B cell (primary cell): Measurements from ENCODE around the gene ABLIM1. TPM values are rescaled to one million over a fixed set of nuclear protein-coding genes. Genes with fewer than 3 reads are reported as not detected.

Experiments
- ATAC-seq: fragments of 200-7000 bp; cut with Tn5 transposase; one replicate; pipeline ENCODE4 v1.10.0; 2021; ENCODE audit warnings: low read depth, mild to moderate bottlenecking, moderate number of reproducible peaks, moderate library complexity
- CTCF ChIA-PET: fragments of 350-600 bp; sonication (Branson Sonifier 250); formaldehyde crosslinking; loops from one replicate; lab custom pipeline; 2021; ENCODE audit warnings: antibody characterized with exemption, inconsistent platforms; lab: Charles Lee
- POLR2A ChIA-PET: fragments of 350-600 bp; sonication (Branson Sonifier 250); formaldehyde crosslinking; loops from one replicate; lab custom pipeline; 2021; ENCODE audit warnings: antibody characterized with exemption; lab: Charles Lee
- DNase-seq: peaks from one replicate; pipeline ENCODE4 v3.0.0; 2013
- H2AFZ ChIP-seq: 2 replicates; pipeline ENCODE4 v1.6.1; 2012; ENCODE audit warnings: mild to moderate bottlenecking, low read depth, low read length; ENCODE audit not compliant: insufficient read depth, poor library complexity, severe bottlenecking
- H3K27ac ChIP-seq, 2 donors: 1 replicate in 1 of 2; 2 replicates in 1 of 2; pipeline ENCODE4 v1.5.1; 2012 to 2013; ENCODE audit warnings: low read length in 2 of 2, mild to moderate bottlenecking in 2 of 2, moderate library complexity in 1 of 2
- H3K27me3 ChIP-seq, 4 experiments: fragments of 200-600 bp in 1 of 4; sonication (generic) in 1 of 4; replicated peaks in 1 of 4; 1 replicate in 2 of 4; 2 replicates in 2 of 4; pipeline versions ENCODE4 v1.6.1 to v1.7.0; 2013 to 2016; ENCODE audit warnings: low read length in 3 of 4, mild to moderate bottlenecking in 2 of 4, mixed read lengths in 1 of 4, moderate library complexity in 1 of 4; ENCODE audit not compliant: insufficient read depth in 4 of 4, control insufficient read depth in 3 of 4; ENCODE audit errors: control extremely low read depth in 1 of 4
- H3K36me3 ChIP-seq, 2 experiments: replicated peaks in 1 of 2; 1 replicate in 1 of 2; 2 replicates in 1 of 2; pipeline versions ENCODE4 v1.6.1 to v1.7.1; 2013; ENCODE audit warnings: low read length in 1 of 2; ENCODE audit not compliant: insufficient read depth in 2 of 2, control insufficient read depth in 1 of 2; ENCODE audit errors: control extremely low read depth in 1 of 2, extremely low read depth in 1 of 2
- H3K4me1 ChIP-seq, 2 donors: fragments of 200-600 bp in 1 of 2; sonication (generic) in 1 of 2; 1 replicate in 1 of 2; 2 replicates in 1 of 2; pipeline versions ENCODE4 v1.5.1 to v1.6.1; 2013 to 2017; ENCODE audit warnings: low read length in 2 of 2; ENCODE audit not compliant: control insufficient read depth in 2 of 2, insufficient read depth in 2 of 2
- H3K4me2 ChIP-seq: replicated peaks from 2 replicates; pipeline ENCODE3; 2012; ENCODE audit warnings: mild to moderate bottlenecking, low read depth, low read length; ENCODE audit not compliant: poor library complexity, severe bottlenecking
- H3K4me3 ChIP-seq, 5 experiments: fragments of 200-600 bp in 1 of 5; sonication (generic) in 1 of 5; 1 replicate in 3 of 5; 2 replicates in 2 of 5; pipeline versions ENCODE4 v1.5.1 to v1.7.0; 2011 to 2016; ENCODE audit warnings: low read length in 4 of 5, mild to moderate bottlenecking in 4 of 5, low read depth in 2 of 5, control low read depth in 1 of 5, moderate library complexity in 1 of 5; ENCODE audit not compliant: insufficient read depth in 1 of 5; ENCODE audit errors: control extremely low read depth in 1 of 5, extremely low read depth in 1 of 5
- H3K79me2 ChIP-seq: fragments of 200-600 bp; sonication (generic); one replicate; pipeline ENCODE4 v1.6.0; 2016; ENCODE audit warnings: low read length; ENCODE audit not compliant: control insufficient read depth, insufficient read depth
- H3K9ac ChIP-seq: fragments of 200-600 bp; sonication (generic); 2 replicates; pipeline ENCODE4 v1.6.1; 2017; ENCODE audit warnings: mild to moderate bottlenecking, low read length, moderate library complexity
- H3K9me3 ChIP-seq, 3 donors: one replicate each; pipeline versions ENCODE4 v1.6.1 to v1.7.1; 2013; ENCODE audit warnings: low read length in 2 of 3; ENCODE audit not compliant: control insufficient read depth in 2 of 3, insufficient read depth in 1 of 3; ENCODE audit errors: control extremely low read depth in 1 of 3
- H4K20me1 ChIP-seq: 2 replicates; pipeline ENCODE4 v1.6.0; 2012; ENCODE audit warnings: mild to moderate bottlenecking, low read length; ENCODE audit not compliant: insufficient read depth, control insufficient read depth, poor library complexity, severe bottlenecking
- H3K27ac Mint-ChIP-seq: one replicate; pipeline ENCODE4 v1.8.0; 2021; ENCODE audit warnings: mixed read lengths
- H3K27me3 Mint-ChIP-seq: one replicate; pipeline ENCODE4 v1.8.0; 2021; ENCODE audit warnings: mixed read lengths
- H3K4me1 Mint-ChIP-seq: one replicate; pipeline ENCODE4 v1.8.0; 2021; ENCODE audit warnings: mixed read lengths
- H3K4me3 Mint-ChIP-seq: one replicate; pipeline ENCODE4 v1.8.0; 2021; ENCODE audit warnings: mixed read lengths
- H3K9me3 Mint-ChIP-seq: one replicate; pipeline ENCODE4 v1.8.0; 2022; ENCODE audit warnings: mixed read lengths; ENCODE audit not compliant: insufficient read depth
- EZH2 ChIP-seq: IDR thresholded peaks from 2 replicates; pipeline ENCODE4 v1.6.1; 2012; ENCODE audit warnings: borderline replicate concordance, low read depth, mild to moderate bottlenecking, moderate library complexity, low read length; ENCODE audit not compliant: insufficient read depth, poor library complexity, severe bottlenecking
- WGBS: methylation state at CpG from one replicate; pipeline ENCODE4 v1.1.5; 2013; ENCODE audit warnings: missing lambda C conversion rate; ENCODE audit not compliant: insufficient coverage; 5-methylcytosine and 5-hydroxymethylcytosine counted together
- intact Hi-C: fragments of 100-400 bp; cut with micrococcal nuclease; formaldehyde crosslinking; loops from one replicate; pipeline ENCODE4 v1.10.0; 2022
- polyA plus RNA-seq: library from polyadenylated mRNA; depleted of rRNA; stranded (reverse); fragments of >200 nt; gene quantifications from 2 replicates; pipeline ENCODE4 v1.2.3, GENCODE V29; 2012
- total RNA-seq, 2 donors: library from RNA; stranded (reverse); fragments of 120-200 nt in 1 of 2; gene quantifications; 1 replicate in 1 of 2; 2 replicates in 1 of 2; pipeline versions ENCODE4 v1.2.3 to v1.2.4, GENCODE V29; 2013 to 2022
- TF ChIP-seq, protein P1 (sequence below): fragments of 200-600 bp; IDR thresholded peaks from one replicate; pipeline ENCODE4 v1.8.0; 2022; ENCODE audit warnings: antibody characterized with exemption, mild to moderate bottlenecking

The ABLIM1 gene
- total and polyA plus RNA-seq, 2 donors (not counting 1 experiment from before 2014, with no cell fraction given), result 55.6 to 148 TPM

DNA sequence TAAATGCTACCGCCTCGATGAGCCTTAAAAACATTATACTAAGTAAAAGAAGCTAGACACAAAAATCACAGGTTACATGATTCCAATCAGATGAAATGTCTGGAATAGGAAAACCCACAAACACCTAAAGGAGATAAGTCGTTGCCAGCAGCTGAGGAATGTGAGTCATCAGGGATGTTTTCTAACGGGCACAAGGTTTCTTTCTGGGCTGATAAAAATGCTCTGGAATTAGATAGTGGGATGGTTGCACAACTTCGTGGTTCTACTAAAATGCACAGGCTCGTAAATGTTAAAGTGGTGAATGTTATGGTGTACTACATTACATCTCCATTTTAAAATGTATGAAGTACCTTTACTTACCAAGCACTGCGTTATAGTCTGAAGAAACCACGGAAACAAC is 9.7 kb downstream of the ABLIM1 start:
- no peaks in the 10 kb centered on the region for H3K27me3 ChIP-seq
- H3K9me3 Mint-ChIP-seq, result no peaks in the 10 kb centered on the region
- intact Hi-C loops, result no loop called here
- no peaks in the 10 kb centered on the region for H4K20me1 ChIP-seq
- CTCF ChIA-PET, result no interaction called here
- no peak overlapping the region for H3K4me3 ChIP-seq
- no peak overlapping the region for H2AFZ ChIP-seq
- TF ChIP-seq, protein P1, sequence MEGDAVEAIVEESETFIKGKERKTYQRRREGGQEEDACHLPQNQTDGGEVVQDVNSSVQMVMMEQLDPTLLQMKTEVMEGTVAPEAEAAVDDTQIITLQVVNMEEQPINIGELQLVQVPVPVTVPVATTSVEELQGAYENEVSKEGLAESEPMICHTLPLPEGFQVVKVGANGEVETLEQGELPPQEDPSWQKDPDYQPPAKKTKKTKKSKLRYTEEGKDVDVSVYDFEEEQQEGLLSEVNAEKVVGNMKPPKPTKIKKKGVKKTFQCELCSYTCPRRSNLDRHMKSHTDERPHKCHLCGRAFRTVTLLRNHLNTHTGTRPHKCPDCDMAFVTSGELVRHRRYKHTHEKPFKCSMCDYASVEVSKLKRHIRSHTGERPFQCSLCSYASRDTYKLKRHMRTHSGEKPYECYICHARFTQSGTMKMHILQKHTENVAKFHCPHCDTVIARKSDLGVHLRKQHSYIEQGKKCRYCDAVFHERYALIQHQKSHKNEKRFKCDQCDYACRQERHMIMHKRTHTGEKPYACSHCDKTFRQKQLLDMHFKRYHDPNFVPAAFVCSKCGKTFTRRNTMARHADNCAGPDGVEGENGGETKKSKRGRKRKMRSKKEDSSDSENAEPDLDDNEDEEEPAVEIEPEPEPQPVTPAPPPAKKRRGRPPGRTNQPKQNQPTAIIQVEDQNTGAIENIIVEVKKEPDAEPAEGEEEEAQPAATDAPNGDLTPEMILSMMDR, result no peak
- TF ChIP-seq EZH2, result no peak
- no peak overlapping the region for H3K4me3 Mint-ChIP-seq
- no CpG with 5 or more reads among the region's 8 CpGs for WGBS
- H3K27ac ChIP-seq, result no peak overlapping the region
- H3K27ac Mint-ChIP-seq, result no peak overlapping the region
- POLR2A ChIA-PET, result no interaction called here
- no peak overlapping the region for H3K9ac ChIP-seq
- DNase-seq (no peak), ATAC-seq (no peak)
- no peaks in the 10 kb centered on the region for H3K4me1 ChIP-seq
- no peaks in the 10 kb centered on the region for H3K27me3 Mint-ChIP-seq
- no peaks in the 10 kb centered on the region for H3K36me3 ChIP-seq
- no peak overlapping the region for H3K4me2 ChIP-seq
- no peaks in the 10 kb centered on the region for H3K79me2 ChIP-seq
- H3K4me1 Mint-ChIP-seq, result no peaks in the 10 kb centered on the region
- H3K9me3 ChIP-seq, result no peaks in the 10 kb centered on the region

DNA sequence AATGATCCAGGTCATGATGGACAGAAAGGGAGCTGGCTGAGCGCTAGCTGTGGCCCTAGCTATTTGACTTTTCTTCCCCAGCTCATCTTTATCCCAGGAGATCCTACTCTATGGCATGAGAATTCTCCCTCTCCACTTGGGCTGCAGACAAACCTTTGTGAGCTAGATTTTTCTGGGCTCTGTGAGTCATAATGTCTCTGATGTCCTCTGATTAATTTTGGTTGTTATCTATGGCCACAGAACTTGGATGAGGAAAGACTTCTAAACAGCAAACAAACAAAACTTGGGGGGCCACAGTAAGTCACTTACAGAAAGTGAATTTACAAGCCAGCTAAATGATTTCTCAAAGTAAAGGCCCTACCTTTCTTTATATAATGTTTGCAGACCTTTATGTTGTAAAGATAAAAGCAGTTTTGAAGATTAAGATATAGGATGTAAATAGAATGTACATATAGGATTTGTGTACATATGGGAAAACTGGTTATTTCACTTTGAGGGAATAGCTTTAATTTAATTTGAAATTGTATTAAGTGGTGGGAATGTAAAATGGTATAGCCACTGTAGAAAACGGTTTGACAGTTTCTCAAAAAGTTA is 10.4 kb downstream of the ABLIM1 start:
- no peaks in the 10 kb centered on the region for H3K36me3 ChIP-seq
- POLR2A ChIA-PET, result no interaction called here
- no peaks in the 10 kb centered on the region for H3K9me3 Mint-ChIP-seq
- H3K4me1 Mint-ChIP-seq, result no peaks in the 10 kb centered on the region
- H3K9ac ChIP-seq, result no peak overlapping the region
- H2AFZ ChIP-seq, result no peak overlapping the region
- H3K27me3 ChIP-seq, result no peaks in the 10 kb centered on the region
- no peak overlapping the region for H3K27ac Mint-ChIP-seq
- H3K79me2 ChIP-seq, result no peaks in the 10 kb centered on the region
- CTCF ChIA-PET, result no interaction called here
- DNase-seq (no peak), ATAC-seq (no peak)
- no peak overlapping the region for H3K4me3 ChIP-seq
- intact Hi-C loops, result no loop called here
- no peak overlapping the region for H3K27ac ChIP-seq
- no peaks in the 10 kb centered on the region for H3K4me1 ChIP-seq
- 100% methylated on average over 1 of the region's 2 CpGs for WGBS
- no peak overlapping the region for H3K4me2 ChIP-seq
- no peak overlapping the region for H3K4me3 Mint-ChIP-seq
- no peak for TF ChIP-seq EZH2
- TF ChIP-seq, protein P1, result no peak
- no peaks in the 10 kb centered on the region for H4K20me1 ChIP-seq
- H3K9me3 ChIP-seq, result no peaks in the 10 kb centered on the region
- no peaks in the 10 kb centered on the region for H3K27me3 Mint-ChIP-seq
